GM18907 (cell line): ENCODE data around the gene EFNA5.

ENCODE experiments used
- ATAC-seq: cut with Tn5 transposase; IDR thresholded peaks from one replicate; pipeline ENCODE4 v1.9.1; 2021; ENCODE audit warnings: mild to moderate bottlenecking, moderate library complexity; ENCODE audit not compliant: unreplicated experiment

Gene EFNA5

DNA sequence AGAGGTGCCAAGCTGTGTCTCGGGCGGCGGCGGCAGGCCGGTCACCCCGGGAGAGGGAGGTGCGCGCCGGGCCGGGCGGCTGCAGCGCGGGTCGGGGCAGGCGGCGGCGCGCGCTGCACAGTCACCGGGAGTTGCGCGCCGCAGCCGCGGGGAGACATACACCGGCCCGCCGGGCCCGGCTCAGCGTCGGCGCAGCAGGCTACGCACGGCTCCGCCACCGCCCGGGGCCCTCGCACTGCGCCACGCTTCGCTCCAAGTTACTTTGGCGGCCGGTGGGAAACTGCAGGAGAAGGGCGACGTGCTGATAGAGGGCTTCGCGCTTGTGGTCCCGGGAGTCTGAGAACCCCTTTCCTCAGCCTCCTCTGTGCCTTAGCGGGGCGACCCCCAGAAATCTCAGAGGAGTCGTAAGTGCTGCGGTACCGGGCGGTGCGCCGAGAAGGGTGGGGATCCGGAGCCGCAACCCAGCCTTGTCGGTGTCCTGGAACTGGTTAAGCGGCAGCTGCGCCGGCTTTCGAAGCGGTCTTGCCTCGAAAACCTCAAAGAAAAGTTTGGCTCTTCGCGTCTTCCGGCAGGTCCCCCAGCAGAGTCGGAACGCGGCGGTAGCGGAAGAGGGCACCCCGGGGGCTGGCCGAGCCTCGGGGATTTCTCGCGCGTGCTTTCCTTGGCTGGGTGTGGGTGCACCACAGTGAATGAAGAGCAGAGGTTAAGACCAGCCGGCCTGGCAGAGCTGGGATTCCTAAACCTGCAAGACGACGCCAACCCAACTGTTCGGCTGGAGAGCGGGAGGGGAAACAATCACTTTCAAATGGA is at the start of gene EFNA5:
TSS of gene EFNA5 (minus strand) at position 6 of the 810 bp plus-strand sequence.
- peak; percentile 39 for ATAC-seq

DNA sequence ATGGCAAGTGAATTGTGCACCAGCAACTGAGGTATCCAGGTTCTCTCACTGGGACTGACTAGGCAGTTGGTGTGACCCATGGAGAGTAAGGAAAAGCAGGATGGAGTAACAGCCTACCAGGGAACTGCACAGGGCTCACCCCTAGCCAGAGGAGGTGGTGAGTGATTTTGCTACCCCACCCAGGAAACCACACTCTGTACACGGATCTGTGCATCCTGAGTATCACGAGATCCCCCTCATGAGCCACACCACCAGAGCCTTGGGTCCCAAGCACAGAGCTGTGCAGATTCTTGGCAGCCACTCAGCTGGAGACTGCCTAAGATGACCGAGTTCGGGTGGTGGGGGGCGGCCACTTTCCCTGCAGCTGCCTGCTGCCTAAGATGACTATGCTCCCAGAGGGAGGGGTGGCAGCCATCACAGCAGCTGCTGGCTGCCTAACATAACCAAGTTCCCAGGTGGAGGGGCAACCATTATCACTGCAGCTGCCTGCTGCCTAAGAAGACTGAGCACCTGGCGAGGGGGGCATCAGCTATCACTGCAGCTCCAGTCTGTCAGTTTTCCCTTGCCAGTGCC is 48.4 kb upstream of the EFNA5 start:
- ATAC-seq: no peak

DNA sequence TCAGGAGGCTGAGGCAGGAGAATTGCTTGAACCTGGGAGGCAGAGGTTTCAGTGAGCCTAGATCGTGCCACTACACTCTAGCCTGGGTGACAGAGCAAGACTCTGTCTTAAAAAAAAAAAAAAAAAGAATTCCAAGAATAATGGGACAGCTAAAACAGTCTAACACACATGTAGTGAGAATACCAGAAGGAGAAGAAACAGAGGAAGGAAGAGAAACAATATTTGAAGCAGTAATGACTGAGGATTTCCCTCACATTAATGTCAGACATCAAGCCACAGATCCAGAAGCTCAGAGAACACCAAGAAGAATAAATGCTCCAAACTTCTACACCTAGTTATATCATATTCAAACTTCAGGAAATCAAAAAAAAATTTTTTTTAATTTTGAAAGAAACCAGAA is 47.1 kb upstream of the EFNA5 start:
- no peak for ATAC-seq

DNA sequence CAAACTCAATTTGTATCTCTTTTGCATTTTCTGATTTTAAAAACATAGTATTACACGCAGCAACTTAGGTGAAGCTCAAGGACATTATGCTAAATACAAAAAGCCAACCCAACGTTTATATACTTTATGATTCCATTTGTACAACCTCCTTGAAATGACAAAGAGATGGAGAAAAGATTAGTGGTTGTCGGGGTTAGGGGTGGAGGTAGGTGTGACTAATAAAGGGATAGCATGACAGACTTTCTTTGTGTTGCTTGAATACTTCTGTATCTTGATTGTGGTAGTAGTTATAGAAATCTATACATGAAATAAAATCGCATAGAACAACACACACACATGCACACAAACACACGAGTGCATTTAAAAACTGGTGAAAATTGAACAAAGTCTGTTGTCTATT is 42.5 kb upstream of the EFNA5 start:
- ATAC-seq: no peak

DNA sequence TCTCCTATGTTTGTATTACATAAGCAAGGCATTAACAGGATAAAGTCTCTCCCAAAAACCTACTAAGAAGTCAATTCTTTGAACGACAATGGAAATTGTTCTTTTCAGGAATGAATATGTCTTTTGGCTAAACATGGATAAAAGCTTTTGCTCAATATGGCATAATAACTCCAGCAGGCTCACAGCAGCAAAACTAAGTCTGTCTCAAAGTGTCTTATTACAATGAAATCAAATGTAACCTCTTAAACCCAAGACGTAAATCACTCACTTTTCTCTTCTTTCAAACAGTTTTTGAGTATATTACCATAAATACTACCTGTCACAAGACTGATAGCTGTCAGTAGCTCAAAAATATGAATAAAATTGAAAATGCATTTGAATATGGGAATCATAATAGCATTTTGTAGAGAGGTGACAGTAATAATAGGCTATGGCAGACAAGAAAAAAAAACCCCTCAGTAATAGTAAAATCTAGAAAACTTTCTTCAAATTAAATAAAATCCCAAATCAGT is 41.7 kb upstream of the EFNA5 start:
- ATAC-seq: no peak

DNA sequence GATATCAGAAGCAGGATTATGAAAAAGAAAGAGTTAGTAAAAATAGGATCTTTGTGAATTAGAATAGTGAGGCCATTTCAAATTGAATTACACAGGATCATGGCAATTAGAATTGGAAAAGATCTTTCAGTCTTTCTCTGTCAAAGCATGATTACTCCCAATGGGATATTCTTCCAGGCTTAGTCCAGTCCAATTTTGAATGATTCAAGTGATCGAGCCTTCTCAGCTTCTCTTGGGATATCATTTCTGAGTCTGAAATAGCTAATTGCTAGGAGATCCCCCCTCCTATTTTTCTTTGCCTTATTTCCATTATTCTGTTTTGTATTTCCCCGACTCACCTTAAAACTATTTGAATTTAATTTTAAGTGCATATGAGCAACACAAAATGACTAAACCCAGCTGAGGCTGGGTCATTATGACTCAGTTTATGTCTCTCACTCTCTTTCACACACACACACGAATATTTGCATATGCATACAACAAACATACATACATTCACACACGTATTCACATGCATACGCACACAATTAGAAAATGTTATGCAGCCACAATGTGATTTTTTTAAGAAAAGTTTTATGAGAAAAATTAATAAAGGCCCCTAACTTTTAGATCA is 34.8 kb upstream of the EFNA5 start:
- ATAC-seq: no peak

DNA sequence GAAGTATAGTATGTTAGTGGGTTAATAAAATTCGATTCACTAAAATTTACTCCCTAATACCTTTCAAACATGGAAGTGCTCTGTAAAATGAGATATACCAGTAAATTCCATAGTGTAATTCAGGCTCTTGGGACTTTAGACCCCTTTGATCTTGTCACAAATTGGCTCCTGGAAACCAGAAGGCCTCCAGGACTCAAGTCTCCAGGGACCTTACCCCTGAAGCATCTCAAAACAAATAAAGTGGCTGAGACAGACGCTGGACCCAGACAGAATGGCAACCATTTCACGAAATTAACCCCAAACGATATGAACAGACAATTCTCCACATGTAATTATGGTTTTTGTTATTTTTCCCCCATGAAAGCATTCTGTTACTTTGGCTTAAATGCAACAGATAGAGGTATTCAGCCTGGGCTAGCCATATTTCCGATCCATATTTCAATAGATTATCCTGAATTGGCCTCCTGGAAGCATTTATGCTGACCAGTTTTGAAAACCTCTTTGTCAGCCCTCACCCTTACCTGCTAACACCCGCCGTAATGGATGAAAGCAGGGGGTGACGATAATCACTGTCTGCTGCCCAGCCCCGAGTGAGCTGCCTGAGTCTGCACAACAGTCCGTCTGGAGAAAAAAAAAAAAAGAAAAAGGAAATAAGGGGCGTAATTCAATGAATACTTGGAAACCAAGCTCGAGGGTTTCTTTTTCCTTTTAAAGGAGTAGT is 34.1 kb upstream of the EFNA5 start:
- ATAC-seq: no peak

DNA sequence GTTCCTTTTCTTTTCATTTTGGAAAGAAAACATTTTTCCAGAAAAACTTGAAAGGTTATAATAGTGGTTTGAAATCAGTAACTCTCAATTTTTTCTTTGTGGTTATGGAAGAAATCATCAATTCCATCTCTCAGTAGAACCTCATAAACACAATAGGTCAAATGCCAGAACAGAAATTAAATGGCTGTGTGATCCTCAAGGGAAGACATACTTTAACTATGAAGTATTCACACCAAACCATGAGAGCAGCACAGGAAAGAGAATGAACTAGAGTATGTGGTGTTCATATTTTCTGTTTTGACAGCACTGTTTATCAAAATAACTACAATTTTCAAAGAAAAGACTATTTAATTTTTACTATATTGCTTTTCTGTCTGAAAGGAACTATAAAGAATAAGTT is 29.7 kb upstream of the EFNA5 start:
- ATAC-seq: no peak

DNA sequence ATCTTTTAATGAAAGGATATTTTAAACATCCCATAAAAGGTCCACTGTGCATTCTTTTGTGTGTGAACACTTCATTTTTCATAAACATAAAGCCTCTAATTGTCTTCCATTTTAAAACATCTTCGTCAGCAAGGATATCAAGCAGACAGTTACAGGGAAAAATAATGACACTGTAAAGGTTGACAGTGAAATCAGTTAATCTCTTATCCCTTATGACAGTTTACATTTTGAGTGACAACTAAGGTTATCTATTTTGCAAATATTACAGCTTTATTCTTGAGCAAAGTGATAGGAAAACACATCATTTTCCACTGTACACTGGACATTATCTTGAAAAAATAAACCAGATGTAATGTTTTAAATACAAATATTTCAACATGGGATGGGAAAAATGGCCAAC is 28.7 kb upstream of the EFNA5 start:
- ATAC-seq: no peak

DNA sequence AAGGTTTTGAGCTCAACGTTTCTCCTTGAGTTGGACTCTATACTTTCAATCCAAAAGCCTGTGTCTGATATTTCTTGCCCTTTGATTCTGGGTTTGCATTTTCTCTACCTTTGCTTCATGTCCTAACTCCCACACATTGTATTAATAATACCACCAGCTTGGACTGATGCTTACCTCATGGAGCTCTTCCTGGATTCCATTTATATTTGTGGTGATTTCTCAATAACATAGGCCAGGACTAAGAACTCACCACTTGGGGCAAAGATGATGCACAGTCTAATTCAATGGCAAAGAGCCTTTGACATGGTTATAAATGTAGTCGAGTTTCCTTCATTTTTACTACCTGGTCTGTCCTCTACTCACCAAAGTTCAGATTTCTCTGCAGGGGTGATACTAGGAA is 27.5 kb upstream of the EFNA5 start:
- no peak for ATAC-seq

DNA sequence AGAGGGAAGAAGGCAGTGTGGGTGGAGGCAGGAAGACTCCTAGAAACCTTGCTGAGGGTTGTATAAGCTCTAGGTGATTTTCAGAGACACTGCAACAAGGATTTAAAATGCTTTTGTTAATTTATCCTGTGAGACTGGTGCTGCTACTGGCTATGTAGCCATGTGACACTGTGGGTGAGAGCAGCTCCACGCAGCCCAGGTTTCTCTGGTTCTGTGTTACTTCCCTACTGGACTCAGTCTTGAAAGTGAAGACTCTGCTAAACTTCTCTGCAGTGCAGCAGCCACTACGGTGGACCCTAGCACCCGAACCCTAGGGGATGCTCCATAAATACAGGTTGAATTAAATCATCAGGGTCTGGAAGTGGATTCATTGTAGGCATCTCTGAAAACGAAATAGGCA is 25.8 kb upstream of the EFNA5 start:
- ATAC-seq: no peak

DNA sequence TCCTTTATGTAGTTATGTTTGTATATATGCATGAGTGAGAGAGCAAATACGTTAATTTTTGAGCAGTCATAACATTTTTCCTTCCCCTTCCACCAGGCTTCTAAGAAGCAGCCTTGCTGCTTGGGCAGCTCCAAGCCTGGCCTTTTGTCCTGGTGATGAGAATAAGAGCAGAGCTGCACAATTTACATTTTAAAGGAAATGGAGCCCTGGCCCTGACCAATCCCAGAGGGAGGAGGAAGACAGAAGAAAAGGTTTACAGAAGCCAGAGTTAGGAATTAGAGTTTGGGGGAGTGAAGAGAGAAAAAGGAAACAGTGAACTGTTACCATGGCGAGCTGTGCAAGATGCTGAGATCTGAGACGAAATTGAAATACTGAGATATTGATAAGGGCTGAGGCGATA is 25.3 kb upstream of the EFNA5 start:
- ATAC-seq: no peak

DNA sequence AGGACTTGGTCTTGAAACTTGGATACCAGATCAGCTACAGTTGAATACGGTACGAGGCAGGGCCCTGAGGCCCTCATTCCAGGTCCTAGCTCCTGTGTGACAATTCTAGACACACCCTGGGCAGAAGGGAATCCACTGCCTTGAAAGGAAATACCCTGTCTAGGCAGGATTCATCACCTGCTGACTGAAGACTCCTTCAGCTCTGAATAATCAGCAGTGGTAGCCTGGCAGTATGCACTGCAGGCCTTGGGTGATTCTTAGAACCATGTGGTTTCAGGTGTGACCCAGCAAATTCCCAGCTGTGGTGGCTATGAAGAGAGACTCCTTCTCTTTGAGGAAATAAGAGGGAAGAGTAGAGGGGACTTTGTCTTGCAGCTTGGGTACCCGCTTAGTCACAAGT is 17.2 kb upstream of the EFNA5 start:
- no peak for ATAC-seq

DNA sequence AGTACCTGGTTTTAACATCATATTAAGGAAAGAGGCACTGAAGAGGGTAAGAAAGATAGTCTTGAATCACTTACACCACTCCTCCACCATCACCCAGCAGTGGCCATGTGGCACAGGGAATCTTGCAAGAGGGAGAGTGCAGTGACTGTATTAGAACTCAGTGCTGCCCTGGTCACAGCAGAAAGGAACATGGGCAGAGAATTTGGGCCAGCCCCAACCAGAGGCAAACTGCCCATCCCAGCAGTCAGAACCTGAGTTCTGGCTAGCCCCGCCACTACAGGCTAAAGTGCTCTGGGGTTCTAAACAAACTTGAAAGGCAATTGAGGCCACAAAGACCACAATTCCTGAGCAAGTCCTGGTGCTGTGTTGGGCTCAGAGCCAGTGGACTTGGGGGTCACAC is 16.7 kb upstream of the EFNA5 start:
- ATAC-seq: no peak

DNA sequence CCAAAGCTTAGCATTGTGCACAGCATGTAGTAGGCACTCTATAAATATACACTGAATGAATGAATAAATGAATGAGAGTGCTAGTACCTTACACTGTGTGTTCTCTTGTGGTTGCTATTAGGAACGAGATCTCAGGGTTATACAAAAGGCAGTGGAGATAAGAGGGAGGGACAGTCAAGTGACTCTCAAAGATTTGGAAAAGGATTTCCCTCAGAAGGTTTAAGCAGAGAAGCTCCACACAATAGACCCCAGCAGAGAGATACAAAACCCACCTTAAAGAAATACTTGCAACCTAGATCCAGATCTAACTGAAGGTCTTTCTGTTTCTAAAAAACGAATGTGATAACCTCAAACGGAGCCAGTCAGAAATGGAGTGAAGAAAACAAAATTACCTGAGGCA is 11.8 kb upstream of the EFNA5 start:
- ATAC-seq: no peak

DNA sequence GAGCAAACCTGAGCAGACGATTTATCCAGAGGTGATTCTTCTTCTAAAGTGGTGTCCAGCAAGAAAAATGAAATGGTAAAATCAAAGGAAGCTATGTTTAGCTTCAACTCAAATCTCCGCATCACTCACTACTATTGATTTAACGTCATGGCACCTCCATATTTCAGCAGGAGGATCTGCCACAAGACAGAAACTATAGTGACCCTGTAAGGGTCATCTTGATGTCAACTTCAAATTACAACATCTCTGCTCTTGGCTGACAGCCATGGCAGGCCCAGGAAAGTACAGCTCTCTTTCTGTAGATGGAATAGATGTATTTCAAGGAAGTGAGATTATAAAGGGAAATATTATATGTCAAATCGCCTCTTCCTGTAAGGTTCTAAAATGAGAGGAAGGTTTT is 10.1 kb upstream of the EFNA5 start:
- no peak for ATAC-seq

DNA sequence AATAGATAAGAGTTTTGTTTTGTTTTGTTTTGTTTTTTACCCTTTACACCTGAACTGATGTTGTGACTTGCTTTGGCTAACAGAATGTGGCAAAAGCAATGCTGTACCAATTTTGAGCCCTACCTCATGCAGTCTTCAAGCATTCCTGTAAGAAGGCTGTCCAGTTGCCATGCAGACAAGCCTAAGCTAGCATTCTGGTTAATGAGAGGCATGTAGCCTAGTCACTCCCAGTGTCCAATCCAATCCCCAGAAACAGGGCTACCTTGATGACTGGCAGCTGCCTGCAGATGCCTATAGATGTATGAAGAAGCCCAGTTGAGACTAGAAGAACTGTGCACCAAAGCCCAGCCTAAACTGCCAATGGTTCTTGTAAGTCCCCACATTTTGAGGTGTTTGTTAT is 9.4 kb upstream of the EFNA5 start:
- no peak for ATAC-seq

DNA sequence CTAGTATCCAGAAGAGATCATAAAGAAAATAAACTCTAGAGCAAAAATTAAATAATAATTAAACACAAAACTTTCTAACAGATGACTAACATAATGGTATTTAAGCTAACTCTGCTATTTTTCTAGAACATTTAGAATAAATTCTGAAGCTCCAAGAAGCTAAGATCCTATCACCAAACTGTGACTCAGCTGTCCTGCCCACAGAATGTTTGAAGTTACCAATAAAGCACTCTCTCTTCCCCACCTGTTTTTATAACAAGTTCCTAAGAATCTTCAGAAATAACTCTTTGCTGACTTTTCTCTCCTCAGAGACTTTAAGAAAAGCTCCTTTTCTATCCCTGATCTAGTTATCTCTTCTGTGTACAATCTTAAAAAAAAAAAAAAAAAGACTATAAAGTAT is 6.0 kb upstream of the EFNA5 start:
- ATAC-seq: no peak

DNA sequence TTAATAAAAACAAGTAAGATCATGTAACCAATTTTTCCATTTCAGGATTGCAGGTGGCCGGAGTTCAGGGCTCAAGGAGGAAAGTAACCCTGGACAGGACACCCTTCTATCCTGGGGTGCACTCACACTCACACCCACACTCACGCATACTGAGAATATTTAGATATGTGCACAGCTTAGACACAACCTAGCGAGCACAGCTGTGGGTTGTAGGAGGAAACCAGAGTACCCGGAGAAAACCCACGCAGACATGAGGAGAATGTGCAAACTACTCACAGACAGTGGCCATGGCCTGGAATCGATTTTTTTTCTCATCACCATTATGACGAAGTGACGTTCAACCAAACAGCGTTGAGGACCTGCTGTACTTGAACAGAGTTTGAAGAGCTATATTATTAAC is 4.5 kb upstream of the EFNA5 start:
- ATAC-seq: no peak

DNA sequence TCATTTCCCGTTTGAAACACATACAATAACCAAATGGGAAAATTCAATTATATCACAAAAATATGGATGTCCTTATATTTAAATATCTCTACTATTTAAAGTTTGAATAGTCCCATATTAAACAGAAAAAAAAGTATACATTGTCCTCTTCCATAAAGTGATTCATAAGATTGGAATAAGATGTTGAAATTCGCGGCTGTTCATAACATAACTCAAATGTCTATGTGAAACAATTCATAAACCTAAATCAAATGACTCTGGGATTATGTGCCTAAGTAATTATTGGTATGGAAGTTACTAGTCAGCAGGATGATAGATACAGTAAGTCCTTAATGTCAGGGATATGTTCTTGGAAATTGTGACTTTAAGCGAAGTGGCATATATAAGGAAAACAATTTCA is 3.9 kb upstream of the EFNA5 start:
- no peak for ATAC-seq

DNA sequence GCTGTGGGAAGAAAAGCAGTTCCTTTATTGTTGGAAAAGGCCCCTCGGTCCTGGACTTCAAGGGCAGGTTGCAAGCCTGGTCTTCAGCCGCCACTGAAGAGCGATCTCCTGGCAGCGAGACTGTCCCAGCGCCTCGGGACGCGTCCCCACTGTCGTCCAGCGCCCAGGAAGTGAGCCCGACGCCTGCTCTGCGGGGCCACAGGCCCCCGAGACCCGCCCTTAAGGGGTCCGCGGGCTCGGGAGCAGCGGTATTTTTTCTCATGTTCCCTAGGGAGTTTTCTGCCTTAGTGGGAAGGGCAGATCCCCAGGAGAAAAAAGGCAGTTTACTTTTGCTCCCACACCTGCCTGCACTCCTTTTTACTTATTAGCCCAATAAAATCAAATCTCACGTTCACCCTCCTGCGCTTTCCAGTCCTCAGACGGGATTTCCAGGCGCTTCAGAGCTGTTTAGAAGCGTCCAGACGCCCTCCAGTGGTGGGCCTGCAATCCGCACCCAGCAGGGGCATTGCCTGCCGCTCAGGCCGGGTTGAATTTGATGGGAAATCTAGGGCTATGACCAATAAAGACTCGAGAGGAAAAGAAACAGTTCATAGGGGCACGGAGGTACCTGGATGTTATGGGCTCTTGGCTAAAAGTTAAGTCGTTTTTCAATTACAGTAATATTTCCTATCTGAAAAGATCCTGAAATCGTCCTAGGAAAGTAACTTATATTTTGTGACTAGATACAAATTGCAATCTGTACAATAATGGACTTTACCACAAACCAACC is 2.8 kb upstream of the EFNA5 start:
- ATAC-seq: peak; percentile 82
